Measurements from ENCODE around the gene BAIAP2L1.
"Not testable (repeated sequence)": the region's sequence is repeated elsewhere in the genome, so short reads cannot be mapped to it uniquely, and the experiment has no call there.

Gene BAIAP2L1, protein sequence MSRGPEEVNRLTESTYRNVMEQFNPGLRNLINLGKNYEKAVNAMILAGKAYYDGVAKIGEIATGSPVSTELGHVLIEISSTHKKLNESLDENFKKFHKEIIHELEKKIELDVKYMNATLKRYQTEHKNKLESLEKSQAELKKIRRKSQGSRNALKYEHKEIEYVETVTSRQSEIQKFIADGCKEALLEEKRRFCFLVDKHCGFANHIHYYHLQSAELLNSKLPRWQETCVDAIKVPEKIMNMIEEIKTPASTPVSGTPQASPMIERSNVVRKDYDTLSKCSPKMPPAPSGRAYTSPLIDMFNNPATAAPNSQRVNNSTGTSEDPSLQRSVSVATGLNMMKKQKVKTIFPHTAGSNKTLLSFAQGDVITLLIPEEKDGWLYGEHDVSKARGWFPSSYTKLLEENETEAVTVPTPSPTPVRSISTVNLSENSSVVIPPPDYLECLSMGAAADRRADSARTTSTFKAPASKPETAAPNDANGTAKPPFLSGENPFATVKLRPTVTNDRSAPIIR

DNA sequence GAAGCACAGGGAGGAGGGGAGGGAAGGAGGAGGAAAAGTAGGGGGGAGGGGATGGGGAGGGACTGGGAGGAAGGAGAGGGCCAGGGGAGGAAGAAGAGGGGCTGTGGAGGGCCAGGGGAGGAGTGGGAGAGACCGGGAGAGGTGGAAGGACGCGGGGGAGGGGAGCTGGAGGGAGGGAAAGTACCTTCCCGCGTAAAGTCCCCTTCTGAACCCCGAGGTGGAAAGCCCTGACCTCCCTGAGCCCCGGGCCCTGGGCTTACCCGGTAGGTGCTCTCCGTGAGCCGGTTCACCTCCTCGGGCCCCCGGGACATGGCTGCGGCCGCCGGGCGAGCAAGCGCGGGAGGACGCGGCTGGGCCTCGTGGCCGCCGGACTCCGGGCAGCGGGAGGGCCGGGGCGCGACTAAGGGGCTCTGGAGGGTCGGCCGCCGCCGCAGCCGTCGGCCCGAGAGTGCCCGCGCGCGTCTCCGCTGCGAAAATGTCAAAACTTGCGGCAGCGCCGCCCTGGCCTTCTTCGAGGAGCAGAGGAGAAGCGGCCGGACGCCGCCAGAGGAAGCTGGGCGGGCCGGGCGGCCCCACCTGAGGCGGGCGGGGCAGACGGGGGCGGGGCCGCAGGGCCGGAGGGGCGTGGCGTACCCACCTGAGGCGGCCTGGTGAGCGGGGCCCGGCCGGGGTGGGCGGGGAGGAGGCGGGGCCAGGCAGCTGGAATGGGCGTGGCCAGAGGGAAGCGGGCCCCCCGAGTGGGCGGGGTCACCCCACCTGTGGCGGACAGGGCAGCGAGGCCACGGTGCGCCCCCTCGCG, at the start of gene BAIAP2L1:
BAIAP2L1 (minus strand) TSS at position 549 of the 799 bp plus-strand sequence; CDS start at position 311, 238 bp downstream.
- peak; percentile 69 for DNase-seq (ENCODE audit: low read depth)

DNA sequence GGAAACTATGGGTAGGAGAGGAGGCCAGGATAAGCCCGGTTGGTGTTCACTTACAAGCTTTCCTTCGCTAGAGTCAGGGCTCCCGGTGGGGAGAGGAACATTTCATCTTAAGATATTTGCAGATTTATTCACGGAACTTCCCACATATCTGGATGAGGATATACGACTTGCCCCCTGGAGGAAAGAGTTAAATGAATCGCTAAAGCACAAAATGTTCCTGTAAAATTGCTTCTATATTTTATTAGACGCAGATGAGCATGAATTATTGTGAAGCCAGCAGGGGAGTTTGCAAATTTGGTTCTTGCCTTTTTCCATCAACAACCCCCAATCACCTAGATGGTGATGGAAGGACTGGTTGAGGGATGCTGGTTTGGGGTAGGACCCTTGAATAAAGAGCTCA, 47.9 kb upstream of the BAIAP2L1 start:
- DNase-seq (ENCODE audit: low read depth): no peak

DNA sequence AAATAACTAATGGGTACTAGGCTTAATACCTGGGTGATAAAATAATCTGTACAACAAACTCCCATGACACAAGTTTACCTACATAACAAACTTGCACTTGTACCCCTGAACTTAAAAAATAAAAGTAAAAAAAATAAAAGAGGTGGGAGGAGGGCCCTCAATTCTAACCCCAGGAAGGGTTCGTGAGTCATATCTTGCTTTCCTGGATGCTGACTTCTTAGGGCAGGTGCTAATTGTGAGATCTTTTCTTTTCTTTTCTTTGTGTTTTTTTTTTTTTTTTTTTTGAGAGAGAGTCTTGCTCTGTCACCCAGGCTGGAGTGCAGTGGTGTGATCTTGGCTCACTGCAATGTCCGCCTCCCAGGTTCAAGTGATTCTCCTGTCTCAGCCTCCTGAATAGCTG, 40.1 kb upstream of the BAIAP2L1 start:
- DNase-seq (ENCODE audit: low read depth): not testable (repeated sequence)

DNA sequence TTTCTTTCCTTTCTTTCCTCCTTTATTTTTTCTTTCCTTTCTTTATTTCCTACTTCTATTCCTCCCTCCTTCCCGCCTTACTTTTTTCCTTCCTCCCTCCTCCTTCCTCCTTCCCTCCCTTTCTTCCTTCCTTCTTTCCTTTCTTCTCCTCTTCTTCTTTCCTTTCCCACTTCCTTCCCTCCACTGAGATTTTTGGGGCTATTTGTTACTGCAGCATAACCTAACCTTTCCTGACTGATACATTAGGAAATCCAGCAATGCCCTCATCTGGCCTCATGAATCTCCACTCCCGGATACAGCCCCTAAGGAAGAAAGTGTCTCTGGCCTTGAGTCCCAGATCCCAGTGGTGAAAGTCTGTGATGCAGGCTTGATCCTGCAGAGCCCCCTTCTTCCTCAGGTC, 38.6 kb upstream of the BAIAP2L1 start:
- DNase-seq (ENCODE audit: low read depth): no peak

DNA sequence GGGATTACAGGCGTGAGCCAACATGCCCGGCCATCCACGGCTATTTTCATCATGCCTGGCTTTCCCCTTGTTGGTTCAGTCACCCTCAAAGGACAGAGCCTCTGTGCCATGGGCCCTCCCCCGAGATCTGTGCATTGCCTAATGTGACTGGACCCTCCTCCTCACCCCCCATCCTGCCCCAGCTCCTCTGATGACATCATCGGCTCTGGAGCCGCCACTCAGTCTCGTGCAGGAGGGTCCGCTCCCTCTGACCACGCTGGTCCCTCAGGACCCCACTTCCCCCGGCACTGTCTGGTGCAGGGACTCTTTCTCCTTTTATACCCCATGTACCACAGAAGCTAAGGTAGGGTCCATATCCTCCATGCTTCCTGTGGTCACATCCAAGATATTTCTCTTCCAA, 33.2 kb upstream of the BAIAP2L1 start:
- DNase-seq (ENCODE audit: low read depth): no peak

DNA sequence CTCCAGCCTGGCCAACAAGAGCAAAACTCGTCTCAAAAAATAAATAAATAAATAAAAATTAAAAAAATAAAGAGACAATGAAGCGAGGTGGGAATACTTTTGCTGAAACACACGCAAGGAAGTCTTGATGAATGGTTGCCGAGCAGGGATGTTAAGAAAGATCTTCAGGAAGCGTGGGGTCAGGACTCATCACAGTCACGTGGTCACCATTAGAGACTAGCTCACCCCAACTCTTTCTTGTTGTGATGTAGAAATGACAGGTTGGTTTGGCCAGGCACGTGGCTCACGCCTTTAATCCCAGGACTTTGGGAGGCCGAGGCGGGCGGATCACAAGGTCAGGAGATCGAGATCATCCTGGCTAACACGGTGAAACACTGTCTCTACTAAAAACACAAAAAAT, 28.9 kb upstream of the BAIAP2L1 start:
- DNase-seq (ENCODE audit: low read depth): no peak

DNA sequence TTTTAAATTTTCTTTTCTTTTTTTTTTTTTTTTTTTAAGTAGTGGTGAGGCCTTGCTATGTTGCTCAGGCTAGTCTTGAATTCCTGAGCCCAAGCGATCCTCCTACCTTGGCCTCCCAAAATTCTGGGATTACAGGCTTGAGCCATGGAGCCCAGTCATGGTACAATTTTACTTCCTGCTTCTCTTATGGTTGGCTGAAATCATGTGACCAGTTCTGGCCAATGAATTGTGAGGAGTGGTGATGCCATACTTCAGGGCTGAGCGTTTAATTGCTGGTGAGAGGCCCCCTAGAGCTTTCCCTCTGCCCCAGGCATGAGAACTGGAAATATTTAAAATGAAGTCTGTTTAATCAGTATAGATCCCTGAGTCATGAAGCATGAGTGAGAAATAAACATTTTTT, 22.2 kb upstream of the BAIAP2L1 start:
- no peak for DNase-seq (ENCODE audit: low read depth)

DNA sequence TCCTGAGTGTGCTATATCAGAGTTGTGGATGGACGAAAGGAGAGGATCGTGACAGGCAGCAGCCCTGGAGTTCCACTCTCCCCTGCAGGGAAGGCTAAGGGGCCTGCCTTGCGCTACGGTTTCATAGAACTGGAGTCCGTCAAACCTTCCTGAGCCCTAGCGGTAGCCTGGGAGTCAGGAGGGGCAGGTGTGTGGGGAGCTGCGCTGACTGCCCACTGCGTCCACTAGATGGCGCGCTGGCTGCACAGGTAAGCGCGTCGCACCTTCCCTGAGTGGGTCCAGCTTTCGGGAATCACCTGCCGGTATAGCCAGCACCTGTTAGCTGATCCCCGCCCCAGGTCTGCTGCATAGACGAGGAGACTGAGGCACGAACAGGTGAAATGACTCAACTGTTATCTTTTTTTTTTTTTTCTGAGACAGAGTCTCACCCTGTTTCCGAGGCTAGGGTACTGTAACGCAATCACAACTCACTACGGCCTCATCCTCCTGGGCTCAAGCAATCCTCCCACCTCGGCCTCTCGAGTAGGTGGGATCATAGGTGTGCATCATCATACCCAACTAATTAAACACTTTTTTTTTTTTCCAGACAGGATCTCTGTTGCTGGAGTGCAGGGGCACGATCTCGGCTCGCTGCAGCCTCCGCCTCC, 20.2 kb upstream of the BAIAP2L1 start:
- DNase-seq (ENCODE audit: low read depth): peak; percentile 39

DNA sequence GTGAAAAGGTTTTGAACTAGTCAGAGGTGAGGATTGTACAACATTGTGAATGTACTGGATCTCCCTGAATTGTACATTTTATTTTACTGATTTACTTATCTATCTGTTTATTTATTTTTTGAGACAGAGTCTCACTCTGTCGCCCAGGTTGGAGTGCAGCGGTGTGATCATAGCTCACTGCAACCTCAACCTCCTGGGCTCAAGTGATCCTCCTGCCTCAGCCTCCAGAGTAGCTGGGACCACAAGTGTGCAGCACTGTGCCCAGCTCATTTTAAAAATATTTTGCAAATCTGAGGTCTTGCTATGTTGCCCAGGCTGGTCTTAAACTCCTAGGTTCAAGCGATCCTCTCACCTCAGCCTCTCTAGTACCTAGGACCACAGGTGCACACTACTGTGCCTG, 19.1 kb upstream of the BAIAP2L1 start:
- DNase-seq (ENCODE audit: low read depth): not testable (repeated sequence)

DNA sequence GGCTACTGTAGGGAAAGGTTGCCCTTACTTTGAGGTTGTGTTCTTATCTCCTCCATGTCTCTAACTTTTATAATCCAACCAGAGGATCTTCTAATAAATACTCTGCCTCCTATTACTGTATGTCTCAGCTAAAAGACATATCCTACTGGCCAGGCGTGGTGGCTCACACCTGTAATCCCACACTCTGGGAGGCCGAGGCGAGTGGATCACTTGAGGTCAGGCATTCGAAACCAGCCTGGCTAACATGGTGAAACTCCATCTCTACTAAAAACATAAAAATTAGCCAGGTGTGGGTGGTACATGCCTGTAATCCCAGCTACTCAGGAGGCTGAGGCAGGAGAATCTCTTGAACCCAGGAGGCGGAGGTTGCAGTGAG, 18.4 kb upstream of the BAIAP2L1 start:
- not testable (repeated sequence) for DNase-seq (ENCODE audit: low read depth)

DNA sequence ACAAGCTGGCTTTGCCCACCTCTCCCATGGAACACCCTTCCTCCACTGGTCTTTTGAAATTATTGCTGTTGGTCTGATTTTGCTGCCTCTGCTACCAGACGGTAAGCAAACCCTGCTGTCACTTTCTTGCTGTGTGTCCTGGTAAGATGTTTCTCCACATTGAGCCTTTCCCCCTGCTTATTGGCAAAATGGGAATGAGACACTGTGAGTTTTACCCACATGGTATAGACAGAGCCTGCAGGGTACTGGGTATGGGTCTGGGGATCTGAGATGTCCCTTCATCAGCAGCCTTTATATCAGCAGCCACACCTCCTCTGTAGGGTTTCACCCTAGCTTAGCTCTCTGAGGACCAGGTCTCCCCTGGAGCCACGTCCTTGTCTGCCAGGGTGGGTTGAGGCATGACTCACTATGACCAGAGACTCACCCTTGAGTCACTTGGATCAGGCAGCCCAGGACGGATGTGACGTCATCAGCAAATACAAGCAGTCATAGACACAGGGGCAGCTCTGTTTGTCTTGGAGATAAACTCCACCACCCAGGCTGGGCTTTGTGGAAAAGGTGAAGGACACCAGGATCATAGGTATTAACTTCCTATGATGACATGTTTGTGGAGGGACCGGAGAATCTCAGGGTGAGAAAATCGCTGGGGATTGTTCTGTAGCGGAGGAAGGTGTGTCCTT, 17.9 kb upstream of the BAIAP2L1 start:
- peak; percentile 9 for DNase-seq (ENCODE audit: low read depth)

DNA sequence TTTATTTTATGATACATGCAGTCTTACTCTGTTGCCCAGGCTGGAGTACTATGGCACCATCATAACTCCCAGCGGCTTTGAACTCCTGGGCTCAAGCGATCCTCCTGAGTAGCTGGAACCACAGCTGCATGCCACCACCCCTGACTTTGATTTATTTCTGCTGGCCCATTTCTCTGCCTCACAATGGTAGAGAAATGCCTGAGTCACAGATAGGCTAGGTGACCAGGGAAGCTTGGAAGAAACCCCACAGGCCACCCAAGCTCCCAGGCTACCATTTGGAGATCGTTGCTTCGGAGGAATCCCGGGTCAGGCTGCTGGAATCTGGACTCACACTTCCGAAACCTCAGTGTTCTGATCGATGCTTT, 17.4 kb upstream of the BAIAP2L1 start:
- no peak for DNase-seq (ENCODE audit: low read depth)

DNA sequence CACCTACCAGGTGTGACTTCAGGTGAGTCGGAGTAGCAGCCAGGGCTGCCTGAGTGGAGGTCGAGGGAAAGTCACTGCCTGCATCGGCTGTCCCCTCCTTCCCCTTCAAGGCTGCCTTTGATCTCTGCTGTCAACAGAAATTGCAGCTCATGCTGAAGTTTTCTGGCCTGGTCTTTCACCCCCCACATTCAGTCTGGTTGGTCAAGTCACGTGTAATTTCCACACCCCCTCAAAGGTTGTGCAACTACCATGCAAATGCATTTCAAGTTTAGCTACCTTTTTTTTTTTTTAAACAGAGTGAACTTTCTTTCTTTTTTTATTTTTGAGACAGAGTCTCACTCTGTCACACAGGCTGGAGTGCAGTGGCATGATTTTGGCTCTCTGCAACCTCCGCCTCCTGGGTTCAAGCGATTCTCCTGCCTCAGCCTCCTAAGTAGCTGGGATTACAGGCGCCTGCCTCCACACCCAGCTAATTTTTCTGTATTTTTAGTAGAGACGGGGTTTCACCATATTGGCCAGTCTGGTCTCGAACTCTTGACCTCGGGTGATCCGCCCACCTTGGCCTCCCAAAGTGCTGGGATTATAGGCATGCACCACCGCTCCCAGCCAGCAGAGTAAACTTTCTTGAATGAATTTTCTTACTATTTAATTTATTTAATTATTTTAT, 16.8 kb upstream of the BAIAP2L1 start:
- not testable (repeated sequence) for DNase-seq (ENCODE audit: low read depth)

DNA sequence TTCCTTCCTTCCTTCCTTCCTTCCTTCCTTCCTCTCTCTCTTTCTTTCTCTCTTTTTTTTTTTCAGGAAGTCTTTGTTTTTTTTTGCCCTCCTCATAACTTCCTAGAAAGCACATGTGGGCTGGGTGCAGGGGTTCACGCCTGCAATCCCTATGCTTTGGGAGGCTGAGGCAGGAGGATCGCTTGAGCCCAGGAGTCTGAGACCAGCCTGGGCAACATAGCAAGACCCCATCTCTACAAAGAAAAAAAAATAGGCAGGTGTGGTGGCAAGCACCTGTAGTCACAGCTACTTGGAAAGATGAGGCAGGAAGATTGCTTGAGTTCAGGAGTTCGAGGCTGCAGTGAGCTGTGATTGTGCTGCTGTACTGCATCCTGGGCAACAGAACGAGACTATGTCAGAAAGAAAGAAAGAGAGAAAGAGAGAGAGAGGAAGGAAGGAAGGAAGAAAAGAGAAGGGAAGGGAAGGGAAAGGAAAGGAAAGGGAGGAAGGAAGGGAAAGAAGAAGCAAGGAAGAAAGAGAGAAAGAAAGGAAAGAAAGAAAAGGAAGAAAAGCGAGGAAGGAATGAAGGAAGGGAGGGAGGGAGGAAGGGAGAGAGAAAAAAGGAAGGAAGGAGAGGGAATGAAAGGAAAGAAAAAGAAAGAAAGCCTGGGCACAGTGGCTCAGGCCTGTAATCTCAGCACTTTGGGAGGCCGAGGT, 13.5 kb upstream of the BAIAP2L1 start:
- no peak for DNase-seq (ENCODE audit: low read depth)

DNA sequence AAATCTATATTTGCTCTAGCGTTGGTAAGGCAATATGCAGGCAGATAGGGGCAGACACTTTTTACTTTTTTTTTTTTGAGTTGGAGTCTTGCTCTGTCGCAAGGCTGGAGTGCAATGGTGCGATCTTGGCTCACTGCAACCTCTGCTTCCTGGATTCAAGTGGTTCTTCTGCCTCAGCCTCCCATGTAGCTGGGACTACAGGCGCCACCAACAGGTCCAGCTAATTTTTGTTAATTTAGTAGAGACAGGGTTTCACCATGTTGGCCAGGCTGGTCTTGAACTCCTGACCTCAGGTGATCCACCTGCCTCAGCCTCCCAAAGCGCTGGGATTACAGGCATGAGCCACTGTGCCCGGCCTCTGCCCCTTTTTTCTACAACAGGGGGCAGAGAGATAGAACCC, 12.8 kb upstream of the BAIAP2L1 start:
- not testable (repeated sequence) for DNase-seq (ENCODE audit: low read depth)

DNA sequence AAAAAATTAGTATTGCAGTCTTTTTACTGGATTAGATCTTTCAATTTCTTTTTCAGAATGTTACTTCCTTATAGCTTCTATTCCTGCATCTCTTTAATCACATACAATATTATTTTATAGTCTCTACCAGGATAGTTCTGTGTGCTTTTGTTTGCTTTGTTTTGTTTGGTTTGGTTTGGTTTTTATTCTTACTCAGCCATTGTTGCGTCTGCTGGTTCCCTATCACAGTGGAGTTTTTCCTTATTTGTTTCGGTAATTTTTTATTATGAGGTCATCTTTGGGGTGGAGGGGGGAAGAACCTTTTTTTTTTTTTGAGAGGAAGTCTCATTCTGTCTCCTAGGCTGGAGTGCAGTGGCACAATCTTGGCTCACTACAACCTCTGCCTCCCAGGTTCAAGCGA, 9.0 kb upstream of the BAIAP2L1 start:
- DNase-seq (ENCODE audit: low read depth): no peak

DNA sequence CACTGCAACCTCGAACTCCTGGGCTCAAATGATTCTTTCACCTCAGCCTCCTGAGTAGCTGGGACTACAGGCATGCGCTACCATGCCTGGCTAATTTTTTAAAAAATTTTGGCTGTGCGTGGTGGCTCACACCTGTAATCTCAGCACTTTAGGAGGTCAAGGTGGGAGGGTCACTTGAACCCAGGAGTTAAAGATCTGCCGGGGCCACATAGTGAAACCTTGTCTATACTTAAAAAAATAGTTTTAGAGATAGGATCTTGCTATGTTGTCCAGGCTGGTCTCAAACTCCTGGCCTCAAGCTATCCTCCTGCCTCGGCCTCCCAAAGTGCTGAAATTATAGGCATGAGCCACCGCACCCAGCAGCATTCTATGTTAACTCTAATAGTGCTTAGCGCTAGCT, 7.3 kb upstream of the BAIAP2L1 start:
- not testable (repeated sequence) for DNase-seq (ENCODE audit: low read depth)

DNA sequence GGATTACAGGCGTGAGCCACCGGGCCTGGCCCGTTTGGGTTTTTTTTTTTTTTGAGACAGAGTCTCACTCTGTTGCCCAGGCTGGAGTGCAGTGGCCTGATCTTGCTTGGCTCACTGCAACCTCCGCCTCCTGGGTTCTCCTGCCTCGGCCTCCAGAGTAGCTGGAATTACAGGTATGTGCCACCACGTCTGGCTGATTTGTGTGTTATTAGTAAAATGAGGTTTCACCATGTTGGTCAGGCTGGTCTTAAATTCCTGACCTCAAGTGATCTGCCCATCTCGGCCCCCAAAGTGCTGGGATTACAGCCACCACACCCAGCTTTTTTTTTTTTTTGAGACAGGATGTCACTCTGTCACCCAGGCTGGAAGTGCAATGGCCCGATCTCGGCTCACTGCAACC, 5.9 kb upstream of the BAIAP2L1 start:
- no peak for DNase-seq (ENCODE audit: low read depth)

DNA sequence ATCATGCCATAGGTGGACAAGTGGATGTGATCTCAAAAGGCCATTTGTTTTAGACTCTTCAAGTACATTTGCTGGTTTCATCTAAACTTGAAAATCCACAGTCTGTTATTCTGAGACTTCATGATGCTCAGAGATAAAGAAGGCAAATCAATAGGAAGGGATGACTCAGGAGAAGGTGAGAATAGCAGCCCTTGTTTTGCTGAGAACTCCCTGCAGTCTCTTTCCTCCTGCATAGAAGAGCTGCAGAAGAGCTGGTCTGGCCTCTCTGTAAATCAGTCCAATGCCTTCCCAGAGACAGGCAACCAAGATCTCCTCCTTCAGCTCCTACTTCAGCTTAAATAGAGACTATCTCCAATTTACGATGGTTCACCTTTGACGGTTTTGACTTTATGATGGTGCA, 4.0 kb upstream of the BAIAP2L1 start:
- no peak for DNase-seq (ENCODE audit: low read depth)

DNA sequence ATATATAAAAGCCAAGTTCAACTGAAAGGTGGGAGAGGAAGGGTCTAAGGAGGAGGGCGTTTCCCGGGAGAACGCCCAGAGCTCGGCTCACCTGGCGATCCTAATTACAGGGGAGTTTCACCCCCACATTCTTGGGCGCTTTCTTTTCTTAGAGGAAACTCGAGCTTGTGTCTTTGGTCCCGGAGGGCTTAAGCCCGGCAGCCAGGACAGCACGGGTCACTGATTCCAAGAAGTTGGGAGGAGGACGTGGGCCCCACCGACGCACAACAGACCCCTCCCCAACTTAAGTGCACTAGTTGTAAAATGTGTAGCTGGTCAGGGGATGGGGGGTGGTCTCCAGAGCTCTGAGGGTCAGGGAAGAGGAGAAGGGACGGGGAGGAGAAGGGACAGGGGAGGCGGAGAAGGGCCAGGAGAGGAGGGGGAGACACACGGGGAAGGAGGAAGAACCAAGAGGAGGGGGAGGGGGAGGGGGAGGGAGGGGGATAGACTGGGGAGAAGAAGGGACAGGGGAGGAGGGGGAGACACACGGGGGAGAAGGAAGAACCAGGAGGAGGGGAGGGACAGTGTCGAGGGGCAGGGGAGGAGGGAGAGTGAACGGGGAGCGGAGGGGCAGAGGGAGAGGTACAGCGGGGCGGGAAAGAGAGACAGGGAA, 874 bp downstream of the BAIAP2L1 start:
- no peak for DNase-seq (ENCODE audit: low read depth)

Data from activated T-helper 9 cell treated with anti-CD3 and anti-CD28 coated beads, Interleukin-2, amount 50 U/mL, for 16 hours (primary cell).